ENCODE measurements around the gene DMPK. TPM values are rescaled to one million over a fixed set of nuclear protein-coding genes. Genes with fewer than 3 reads are reported as not detected.

Gene DMPK, protein sequence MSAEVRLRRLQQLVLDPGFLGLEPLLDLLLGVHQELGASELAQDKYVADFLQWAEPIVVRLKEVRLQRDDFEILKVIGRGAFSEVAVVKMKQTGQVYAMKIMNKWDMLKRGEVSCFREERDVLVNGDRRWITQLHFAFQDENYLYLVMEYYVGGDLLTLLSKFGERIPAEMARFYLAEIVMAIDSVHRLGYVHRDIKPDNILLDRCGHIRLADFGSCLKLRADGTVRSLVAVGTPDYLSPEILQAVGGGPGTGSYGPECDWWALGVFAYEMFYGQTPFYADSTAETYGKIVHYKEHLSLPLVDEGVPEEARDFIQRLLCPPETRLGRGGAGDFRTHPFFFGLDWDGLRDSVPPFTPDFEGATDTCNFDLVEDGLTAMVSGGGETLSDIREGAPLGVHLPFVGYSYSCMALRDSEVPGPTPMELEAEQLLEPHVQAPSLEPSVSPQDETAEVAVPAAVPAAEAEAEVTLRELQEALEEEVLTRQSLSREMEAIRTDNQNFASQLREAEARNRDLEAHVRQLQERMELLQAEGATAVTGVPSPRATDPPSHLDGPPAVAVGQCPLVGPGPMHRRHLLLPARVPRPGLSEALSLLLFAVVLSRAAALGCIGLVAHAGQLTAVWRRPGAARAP
- polyA plus RNA-seq (2012; ENCODE audit: missing spikeins): 16.2 TPM

DNA sequence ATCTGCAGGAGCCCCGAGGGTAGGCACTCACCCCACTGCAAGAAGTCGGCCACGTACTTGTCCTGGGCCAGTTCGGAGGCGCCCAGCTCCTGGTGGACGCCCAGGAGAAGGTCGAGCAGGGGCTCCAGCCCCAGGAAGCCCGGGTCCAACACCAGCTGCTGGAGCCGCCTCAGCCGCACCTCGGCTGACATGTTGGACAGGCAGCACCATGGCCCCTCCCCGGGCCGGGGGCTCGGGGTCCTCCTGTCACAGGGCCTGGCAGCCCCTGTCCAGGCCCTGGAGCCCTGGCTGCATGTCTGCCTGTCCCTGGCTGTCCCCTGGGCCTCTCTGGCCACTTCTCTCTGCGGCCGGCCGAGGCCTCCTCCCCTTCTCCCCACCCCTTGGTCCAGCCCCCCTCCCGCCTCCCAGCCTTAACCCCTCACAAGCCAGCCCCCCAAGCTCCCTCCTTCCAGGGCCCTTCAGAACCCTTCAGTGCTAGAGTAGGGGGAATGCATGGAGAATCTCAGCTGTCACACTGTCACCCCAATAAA is at the start of gene DMPK:
TSS of gene DMPK (minus strand) at position 329 of the 530 bp plus-strand sequence. CDS start at position 191, 138 bp downstream.
- DNase-seq (ENCODE audit: insufficient read length): no peak
- no peak for TF ChIP-seq POLR2AphosphoS5 (IDR thresholded peaks at IDR 0.05; ENCODE audit: low read depth, low read length)
- TF ChIP-seq TAF1 (IDR thresholded peaks at IDR 0.05; ENCODE audit: borderline replicate concordance, low read depth, low read length): no peak
- TF ChIP-seq POLR2A (IDR thresholded peaks at IDR 0.05; ENCODE audit: low read depth, low read length): no peak; the same call in 1 of the 2 replicates
- no peak for FAIRE-seq

DNA sequence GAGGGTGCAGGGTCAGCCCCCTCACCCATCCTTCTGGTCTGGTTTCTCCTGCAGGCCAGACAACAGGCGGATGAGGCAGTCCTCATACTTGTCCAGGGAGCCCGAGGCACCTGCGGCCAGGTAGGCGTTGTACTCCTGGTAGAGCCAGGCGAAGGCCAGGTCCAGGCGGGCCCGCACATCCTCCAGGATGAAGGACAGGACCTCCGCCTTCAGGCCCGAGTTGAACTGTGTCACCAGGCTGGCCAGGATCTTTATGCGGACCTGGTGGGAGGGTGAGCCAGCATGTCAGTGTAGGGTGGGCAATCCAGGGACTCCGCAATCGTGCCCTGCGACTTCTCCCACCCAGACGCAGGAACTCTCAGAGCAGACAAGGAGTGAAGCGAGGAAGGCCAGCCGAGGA is 46.7 kb upstream of the DMPK start:
- TF ChIP-seq POLR2AphosphoS5 (IDR thresholded peaks at IDR 0.05; ENCODE audit: low read depth, low read length): no peak
- no peak for TF ChIP-seq POLR2A (IDR thresholded peaks at IDR 0.05; ENCODE audit: low read depth, low read length)
- TF ChIP-seq TAF1 (IDR thresholded peaks at IDR 0.05; ENCODE audit: borderline replicate concordance, low read depth, low read length): no peak
- DNase-seq (ENCODE audit: insufficient read length) (no peak), FAIRE-seq (no peak)

GRCh38 chr19:45828523-45828922 is 46.2 kb upstream of the DMPK start:
- no peak for FAIRE-seq
- TF ChIP-seq POLR2A (IDR thresholded peaks at IDR 0.05; ENCODE audit: low read depth, low read length): no peak
- TF ChIP-seq TAF1 (IDR thresholded peaks at IDR 0.05; ENCODE audit: borderline replicate concordance, low read depth, low read length): no peak
- no peak for TF ChIP-seq POLR2AphosphoS5 (IDR thresholded peaks at IDR 0.05; ENCODE audit: low read depth, low read length)
- no peak for DNase-seq (ENCODE audit: insufficient read length)

DNA sequence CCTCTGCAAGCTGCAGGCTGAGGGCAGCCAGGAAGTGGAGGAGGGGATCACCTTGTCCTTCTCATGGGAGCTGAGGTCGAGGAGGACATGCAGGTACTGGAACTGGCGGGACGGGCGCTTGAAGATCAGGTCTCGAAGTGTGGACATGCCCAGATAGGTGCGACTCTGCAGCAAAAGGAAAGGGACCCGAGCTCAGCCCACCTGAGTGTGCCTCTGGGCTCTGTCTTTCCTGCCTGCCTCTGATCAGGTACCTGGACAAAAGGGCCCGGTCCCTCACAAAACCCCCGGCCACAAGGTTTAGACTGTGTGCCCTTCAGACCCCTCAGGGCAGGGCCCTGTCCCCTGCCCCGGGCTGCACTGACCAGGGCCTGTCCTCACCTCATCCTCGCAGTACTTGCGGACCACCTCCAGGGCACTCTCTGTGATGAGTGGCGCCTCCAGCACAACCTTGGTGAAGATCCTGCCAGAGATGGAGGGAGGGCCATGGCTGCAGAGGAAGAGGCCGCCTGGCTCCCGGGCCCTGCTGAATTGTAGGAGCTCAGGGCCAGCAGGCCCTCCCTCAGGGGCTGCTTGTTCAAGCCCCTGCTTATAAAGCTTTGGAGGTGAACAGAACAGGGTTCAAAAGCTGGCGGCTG is 45.3 kb upstream of the DMPK start:
- TF ChIP-seq POLR2A (IDR thresholded peaks at IDR 0.05; ENCODE audit: low read depth, low read length) (no peak), POLR2AphosphoS5 (IDR thresholded peaks at IDR 0.05; ENCODE audit: low read depth, low read length) (no peak), TAF1 (IDR thresholded peaks at IDR 0.05; ENCODE audit: borderline replicate concordance, low read depth, low read length) (no peak)
- FAIRE-seq (no peak), DNase-seq (ENCODE audit: insufficient read length) (no peak)

- no peak for TF ChIP-seq POLR2A (IDR thresholded peaks at IDR 0.05; ENCODE audit: low read depth, low read length)
- no peak for TF ChIP-seq POLR2AphosphoS5 (IDR thresholded peaks at IDR 0.05; ENCODE audit: low read depth, low read length)
- TF ChIP-seq TAF1 (IDR thresholded peaks at IDR 0.05; ENCODE audit: borderline replicate concordance, low read depth, low read length): no peak
- FAIRE-seq (no peak), DNase-seq (ENCODE audit: insufficient read length) (no peak)
These were observed 44.6 kb upstream of the DMPK start for GRCh38 chr19:45826934-45827333.

- no peak for TF ChIP-seq TAF1 (IDR thresholded peaks at IDR 0.05; ENCODE audit: borderline replicate concordance, low read depth, low read length)
- no peak for TF ChIP-seq POLR2AphosphoS5 (IDR thresholded peaks at IDR 0.05; ENCODE audit: low read depth, low read length)
- no peak for TF ChIP-seq POLR2A (IDR thresholded peaks at IDR 0.05; ENCODE audit: low read depth, low read length)
- no peak for DNase-seq (ENCODE audit: insufficient read length)
- FAIRE-seq: no peak
These were observed 43.9 kb upstream of the DMPK start for GRCh38 chr19:45825917-45826893.

DNA sequence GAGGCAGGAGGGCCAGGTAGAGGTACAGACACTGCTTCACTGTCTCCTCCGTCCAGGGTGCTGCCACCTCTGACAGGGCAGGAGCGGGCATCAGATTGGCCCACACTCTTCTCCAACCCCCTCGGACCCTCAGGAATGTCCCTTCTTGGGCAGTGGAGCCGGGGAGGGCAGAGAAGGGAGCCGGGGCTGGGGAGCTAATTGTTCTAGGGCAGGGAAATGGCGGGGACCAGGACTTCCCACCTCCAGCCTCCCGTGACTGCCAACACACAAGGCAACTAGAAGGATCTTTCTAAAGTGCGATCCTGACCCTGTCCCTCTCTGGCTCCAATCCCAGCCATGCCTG is 42.9 kb upstream of the DMPK start:
- no peak for FAIRE-seq
- no peak for TF ChIP-seq POLR2AphosphoS5 (IDR thresholded peaks at IDR 0.05; ENCODE audit: low read depth, low read length)
- TF ChIP-seq TAF1 (IDR thresholded peaks at IDR 0.05; ENCODE audit: borderline replicate concordance, low read depth, low read length): no peak
- no peak for TF ChIP-seq POLR2A (IDR thresholded peaks at IDR 0.05; ENCODE audit: low read depth, low read length)
- no peak for DNase-seq (ENCODE audit: insufficient read length)

GRCh38 chr19:45824531-45825262 is 42.4 kb upstream of the DMPK start:
- DNase-seq (ENCODE audit: insufficient read length) (no peak), FAIRE-seq (no peak)
- no peak for TF ChIP-seq POLR2AphosphoS5 (IDR thresholded peaks at IDR 0.05; ENCODE audit: low read depth, low read length)
- TF ChIP-seq TAF1 (IDR thresholded peaks at IDR 0.05; ENCODE audit: borderline replicate concordance, low read depth, low read length): no peak
- no peak for TF ChIP-seq POLR2A (IDR thresholded peaks at IDR 0.05; ENCODE audit: low read depth, low read length)

DNA sequence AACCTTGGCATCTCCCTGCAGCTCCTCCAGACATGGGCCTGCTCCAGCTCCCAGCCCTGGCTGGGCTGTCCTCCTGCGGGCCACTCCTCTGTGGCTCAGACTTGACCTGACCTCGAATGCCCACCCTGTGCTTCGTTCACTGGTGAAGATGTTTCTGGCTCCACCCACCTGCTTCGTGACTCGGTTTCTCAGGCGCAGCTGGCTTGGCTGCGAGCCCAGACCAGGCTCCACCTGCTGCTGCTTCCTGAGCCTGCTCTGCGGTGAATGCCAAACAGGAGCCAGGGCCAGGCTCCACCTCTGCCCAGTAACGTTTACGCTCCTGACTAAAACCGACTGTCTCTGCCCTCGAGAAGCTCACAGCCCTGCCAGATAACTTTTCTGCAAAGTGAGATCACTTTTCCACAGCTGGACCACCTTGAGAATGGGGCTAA is 41.8 kb upstream of the DMPK start:
- DNase-seq (ENCODE audit: insufficient read length) (no peak), FAIRE-seq (no peak)
- TF ChIP-seq POLR2A (IDR thresholded peaks at IDR 0.05; ENCODE audit: low read depth, low read length) (no peak), TAF1 (IDR thresholded peaks at IDR 0.05; ENCODE audit: borderline replicate concordance, low read depth, low read length) (no peak), POLR2AphosphoS5 (IDR thresholded peaks at IDR 0.05; ENCODE audit: low read depth, low read length) (no peak)

DNA sequence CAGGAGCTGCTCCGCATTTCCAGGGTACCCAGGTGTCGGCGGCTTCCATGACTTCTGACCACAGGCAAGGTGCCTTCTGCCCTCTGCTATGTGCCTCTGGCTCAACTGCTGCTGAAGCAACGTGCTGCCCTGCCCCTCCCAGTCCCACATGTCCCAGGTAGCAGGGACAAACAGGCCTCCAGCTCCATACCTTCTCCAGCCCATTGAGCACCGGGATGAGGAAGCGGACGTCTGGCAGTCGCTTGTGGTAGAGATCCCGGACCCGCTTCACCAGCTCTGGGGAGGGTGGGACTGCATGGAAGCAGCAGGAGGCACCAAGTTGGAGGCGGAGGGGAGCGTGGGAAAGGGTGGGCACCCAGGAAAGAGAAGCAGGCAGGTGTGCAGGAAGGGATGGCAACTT is 40.9 kb upstream of the DMPK start:
- no peak for DNase-seq (ENCODE audit: insufficient read length)
- TF ChIP-seq POLR2A (IDR thresholded peaks at IDR 0.05; ENCODE audit: low read depth, low read length): no peak
- TF ChIP-seq TAF1 (IDR thresholded peaks at IDR 0.05; ENCODE audit: borderline replicate concordance, low read depth, low read length): no peak
- TF ChIP-seq POLR2AphosphoS5 (IDR thresholded peaks at IDR 0.05; ENCODE audit: low read depth, low read length): no peak
- no peak for FAIRE-seq
